Astrocyte of the cerebellum (primary cell): ENCODE data around the gene CDH9.
"Not testable (repeated sequence)": the region's sequence is repeated elsewhere in the genome, so short reads cannot be mapped to it uniquely, and the experiment has no call there.

Experiments
- DNase-seq: peaks from one replicate; pipeline ENCODE4 v3.0.0-alpha.2; 2011; ENCODE audit warnings: low read depth
- H3K4me3 ChIP-seq: 2 replicates; pipeline ENCODE4 v1.5.1; 2011; ENCODE audit warnings: mild to moderate bottlenecking, low read depth, low read length, moderate library complexity
- CTCF ChIP-seq: IDR thresholded peaks from 2 replicates; pipeline ENCODE4 v1.5.1; 2012; ENCODE audit warnings: low read length, low read depth, moderate library complexity, mild to moderate bottlenecking; ENCODE audit errors: missing control alignments
- in situ Hi-C: cut with HindIII; loops from 2 replicates; pipeline ENCODE4 v1.10.0; 2017; ENCODE audit warnings: low sequenced_read_pairs

The CDH9 gene

GRCh38 chr5:26856238-26856637 lies 182.1 kb downstream of the CDH9 start:
- no peak for DNase-seq
- in situ Hi-C loops, result no loop called here

GRCh38 chr5:26852450-26852849 lies 185.9 kb downstream of the CDH9 start:
- in situ Hi-C loops, DNase-seq: not testable (repeated sequence)

More at GRCh38 chr5:26856238-26856637, 182.1 kb downstream of the CDH9 start:
- H3K4me3 ChIP-seq, result no peak overlapping the region
- no peak for TF ChIP-seq CTCF

DNA sequence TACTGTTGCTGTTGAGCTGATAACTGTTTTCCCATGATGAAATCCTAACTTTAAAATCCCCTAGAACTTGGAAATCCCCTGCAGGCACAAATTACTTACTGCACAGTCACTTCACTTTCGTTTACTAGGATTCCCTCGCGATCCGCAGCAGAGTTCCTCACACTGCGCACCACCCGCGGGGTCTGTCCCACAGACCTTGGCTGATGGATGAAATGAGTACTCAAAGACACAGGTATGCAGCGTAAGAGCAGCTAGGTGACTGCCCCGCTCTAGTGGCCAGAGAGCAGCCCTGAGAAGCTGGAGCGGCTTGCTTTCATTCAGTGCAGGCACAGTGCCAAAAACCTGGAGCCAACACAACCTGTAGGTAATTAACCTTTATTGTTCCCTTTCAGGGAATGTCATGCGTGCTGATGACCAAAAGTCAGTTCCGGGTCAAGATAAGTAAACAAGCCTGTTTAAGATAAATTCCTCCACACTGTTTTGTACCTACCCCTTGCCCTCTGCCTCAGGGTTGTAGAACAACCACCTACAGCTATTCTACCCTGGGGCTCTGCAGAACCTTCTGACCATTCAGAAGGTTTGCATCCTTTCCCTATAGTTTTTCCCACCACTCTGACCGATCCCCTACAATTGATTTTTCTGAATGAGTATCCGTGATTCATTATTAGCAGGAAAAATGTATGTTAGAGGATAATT lies 191.2 kb downstream of the CDH9 start:
- in situ Hi-C loops, result no loop called here
- no peak overlapping the region for H3K4me3 ChIP-seq
- no peak for DNase-seq
- TF ChIP-seq CTCF, result no peak

More at GRCh38 chr5:26852450-26852849, 185.9 kb downstream of the CDH9 start:
- not testable (repeated sequence) for H3K4me3 ChIP-seq

DNA sequence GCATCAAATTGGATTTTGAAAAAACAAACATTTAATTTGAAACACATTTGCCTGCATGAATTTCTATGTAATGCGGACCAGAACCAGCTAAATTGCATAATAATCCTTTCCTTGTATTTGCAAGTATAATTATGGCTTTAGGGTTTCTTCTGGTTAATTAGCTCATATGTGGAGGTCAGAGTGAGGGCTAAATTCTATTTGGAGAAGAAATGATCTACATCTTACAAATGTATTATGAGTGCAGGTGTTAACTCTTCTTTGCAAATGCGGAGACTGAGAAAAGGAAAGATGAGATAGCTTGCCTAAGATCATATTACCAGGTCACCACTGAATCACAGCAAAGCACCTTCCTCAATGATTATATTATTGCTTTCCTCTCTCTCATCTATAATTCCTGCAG lies 194.7 kb downstream of the CDH9 start:
- no peak overlapping the region for H3K4me3 ChIP-seq
- TF ChIP-seq CTCF, result no peak
- in situ Hi-C loops, result no loop called here
- DNase-seq, result no peak

DNA sequence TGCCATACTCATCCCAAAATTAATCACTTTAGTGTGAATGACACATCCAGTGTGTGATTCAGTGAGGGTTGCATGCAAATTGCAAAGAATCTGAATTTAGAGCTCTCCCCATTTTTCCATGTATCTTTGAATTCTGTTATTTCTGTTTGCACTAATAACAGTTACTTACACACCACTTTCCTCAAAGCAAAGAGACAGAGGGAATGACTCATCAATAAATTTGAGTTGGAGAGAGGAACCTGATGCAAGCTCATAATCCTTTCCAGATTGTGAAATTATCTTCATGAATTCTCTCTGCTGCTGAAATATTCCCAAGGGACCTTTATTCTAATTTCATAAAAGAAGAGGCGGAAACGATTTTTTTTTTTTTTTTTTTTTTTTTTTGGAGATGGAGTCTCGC lies 204.8 kb downstream of the CDH9 start:
- H3K4me3 ChIP-seq, result no peak overlapping the region
- no peak for TF ChIP-seq CTCF
- in situ Hi-C loops, result no loop called here
- DNase-seq, result no peak
